ENCODE data around the gene SP140. TPM values are rescaled to one million over a fixed set of nuclear protein-coding genes. Genes with fewer than 3 reads are reported as not detected.

SP140 gene
- polyA plus RNA-seq, 1 donor = 2.2 TPM

Other genes starting within 250 kb of the SP140 start
- 1.9 TPM for gene SLC16A14, start 156.8 kb upstream of the SP140 start, polyA plus RNA-seq
- gene SP110, start 5.8 kb upstream of the SP140 start, polyA plus RNA-seq = 16.5 TPM
- gene SP140L, start 101.5 kb downstream of the SP140 start, polyA plus RNA-seq = 20.4 TPM
- gene SP100, start 190.5 kb downstream of the SP140 start, polyA plus RNA-seq = 43.7 TPM